Breast epithelium (tissue), 3 donors: Measurements from ENCODE around the gene SYNJ1.

ENCODE experiments used
- CTCF ChIP-seq, 3 donors: fragments of 450-650 bp; IDR thresholded peaks; one replicate each; pipeline ENCODE4 v1.5.1; 2016 to 2017; ENCODE audit warnings: antibody characterized with exemption in 3 of 3, mild to moderate bottlenecking in 3 of 3, moderate library complexity in 3 of 3
- POLR2A ChIP-seq: fragments of 450-650 bp; IDR thresholded peaks from one replicate; pipeline ENCODE4 v1.6.1; 2016; ENCODE audit warnings: antibody characterized with exemption, mild to moderate bottlenecking, moderate library complexity
- POLR2AphosphoS5 ChIP-seq, 3 donors: sonication (generic); formaldehyde crosslinking; IDR thresholded peaks; one replicate each; pipeline ENCODE4 v1.6.1; 2017; ENCODE audit warnings: antibody characterized with exemption in 3 of 3

- TF ChIP-seq POLR2A (no peak), POLR2AphosphoS5 (IDR thresholded peaks at IDR 0.05) (no peak), CTCF (IDR thresholded peaks at IDR 0.05) (no peak)
These were observed 69.3 kb downstream of the SYNJ1 start for GRCh38 chr21:32658524-32658923.
